Measurements from ENCODE around the gene ITPR1. TPM values are rescaled to one million over a fixed set of nuclear protein-coding genes. Genes with fewer than 3 reads are reported as not detected.
A peak's percentile ranks its signal among the peaks of the same experiment; 100 is the strongest.

Gene ITPR1
- polyA plus RNA-seq, 6 donors from 2014 or later, result 54.8 to 110 (median 87.3) TPM

DNA sequence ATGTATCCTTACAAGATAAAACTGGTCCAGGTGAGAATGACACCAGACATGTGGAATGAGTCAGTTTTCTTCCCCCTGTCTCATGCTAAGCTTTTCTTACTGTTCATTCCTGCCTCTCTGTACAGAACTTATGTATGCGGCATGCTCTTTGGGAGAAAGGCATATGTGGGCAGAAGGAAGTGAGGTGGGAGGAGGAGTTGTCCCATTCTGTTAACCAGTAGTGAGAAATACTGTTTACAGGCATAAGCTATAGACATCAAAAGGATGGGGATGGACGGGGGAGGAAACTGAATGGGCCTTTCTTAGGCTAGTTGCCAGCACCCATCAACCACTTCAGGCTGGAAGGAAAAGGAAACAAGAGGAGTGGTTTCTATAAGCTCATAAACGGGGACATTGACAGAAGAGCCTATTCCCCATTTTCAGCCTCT lies 342.5 kb downstream of the ITPR1 start:
- no peaks in the 10 kb centered on the region for H3K9me3 Mint-ChIP-seq
- no peak overlapping the region for H3K4me3 Mint-ChIP-seq
- H3K36me3 Mint-ChIP-seq, result peaks cover 21 to 30% of the 10 kb centered on the region in 2 donors
- peak overlapping the region in 4 of 6 donors; percentile 34 to 85 (median 74) for H3K27ac Mint-ChIP-seq
- peaks cover 21 to 39% (median 27%) of the 10 kb centered on the region in 3 donors for H3K4me1 Mint-ChIP-seq
- ATAC-seq (ENCODE audit: low read depth in 2 of 2) (no peak), DNase-seq (no peak)
- H3K27me3 Mint-ChIP-seq, result no peaks in the 10 kb centered on the region

DNA sequence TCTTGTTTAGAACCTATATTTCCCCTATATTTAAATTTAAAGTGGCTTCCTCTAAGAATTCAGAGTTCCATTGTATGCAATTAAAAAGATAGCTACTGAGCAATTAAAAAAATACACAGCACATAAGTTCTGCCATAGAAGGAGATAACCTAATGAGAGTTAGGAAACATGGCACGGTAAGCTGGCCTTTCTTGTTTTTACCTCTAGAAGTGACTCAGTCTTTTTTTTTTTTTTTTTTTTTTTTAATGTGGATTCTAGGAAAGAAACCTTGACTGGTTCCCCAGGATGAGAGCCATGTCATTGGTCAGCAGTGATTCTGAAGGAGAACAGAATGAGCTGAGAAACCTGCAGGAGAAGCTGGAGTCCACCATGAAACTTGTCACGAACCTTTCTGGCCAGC lies 343.4 kb downstream of the ITPR1 start:
- H3K36me3 Mint-ChIP-seq, result peaks cover 25 to 33% of the 10 kb centered on the region in 2 donors
- peaks cover 18 to 30% (median 19%) of the 10 kb centered on the region in 3 donors for H3K4me1 Mint-ChIP-seq
- H3K4me3 Mint-ChIP-seq, result no peak overlapping the region
- peak overlapping the region in 1 of 6 donors; percentile 62 for H3K27ac Mint-ChIP-seq
- no peak for ATAC-seq (ENCODE audit: low read depth in 2 of 2)
- H3K27me3 Mint-ChIP-seq, result no peaks in the 10 kb centered on the region
- DNase-seq, result no peak
- no peaks in the 10 kb centered on the region for H3K9me3 Mint-ChIP-seq

DNA sequence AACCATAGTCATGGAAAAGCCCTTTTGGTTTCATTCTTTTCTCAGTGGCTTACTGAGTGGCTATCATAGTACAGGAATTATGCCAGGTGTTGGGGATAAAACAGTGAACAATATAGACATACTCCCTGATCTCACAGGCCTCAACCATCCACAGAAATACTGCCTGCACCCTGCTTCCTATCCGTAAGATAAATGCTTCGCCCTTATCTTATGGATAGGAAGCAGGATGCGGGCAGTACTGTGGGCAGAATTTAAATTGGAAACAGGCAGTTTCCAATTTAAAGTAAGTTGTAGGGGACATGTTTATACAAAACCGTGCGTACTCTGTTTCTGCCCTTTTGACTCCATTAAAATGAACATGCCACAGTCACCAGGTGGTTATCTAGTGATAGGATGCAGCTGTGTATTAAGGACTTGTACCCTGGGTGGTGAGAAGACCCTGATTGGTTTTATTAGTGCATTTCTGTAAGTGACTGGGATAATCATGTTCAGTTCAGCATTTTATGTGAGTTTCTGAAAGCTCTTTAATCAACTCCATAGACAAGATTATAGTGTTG lies 344.3 kb downstream of the ITPR1 start:
- Mint-ChIP-seq H3K27ac (peak overlapping the region in 1 of 6 donors; percentile 62), H3K4me3 (no peak overlapping the region), H3K27me3 (no peaks in the 10 kb centered on the region), H3K9me3 (no peaks in the 10 kb centered on the region), H3K36me3 (peaks cover 29 to 33% of the 10 kb centered on the region in 2 donors), H3K4me1 (peaks cover 16 to 23% (median 18%) of the 10 kb centered on the region in 3 donors)
- ATAC-seq (ENCODE audit: low read depth in 2 of 2), result no peak
- DNase-seq, result no peak

DNA sequence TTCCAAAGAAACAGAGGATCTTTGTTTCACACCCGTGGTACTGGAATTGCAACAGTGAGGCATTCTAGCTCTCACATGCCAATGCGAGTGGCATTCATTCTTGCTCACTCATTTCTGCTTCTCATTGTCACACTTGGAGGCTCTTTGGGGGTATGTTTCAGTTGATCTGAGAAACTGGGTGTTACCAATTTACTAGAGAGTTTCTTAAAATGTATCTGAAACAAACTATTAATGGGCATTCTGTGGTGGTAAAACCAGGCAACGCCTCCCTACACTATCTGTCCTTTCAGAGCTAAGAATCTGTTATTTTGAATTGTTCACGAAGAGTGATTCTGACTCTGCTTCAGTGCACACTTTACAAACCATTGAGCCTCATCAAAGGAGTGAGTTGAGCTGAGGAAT lies 345.5 kb downstream of the ITPR1 start:
- ATAC-seq (ENCODE audit: low read depth in 2 of 2), result no peak
- peak overlapping the region in 1 of 6 donors; percentile 28 for H3K27ac Mint-ChIP-seq
- H3K4me3 Mint-ChIP-seq, result no peak overlapping the region
- H3K36me3 Mint-ChIP-seq, result peaks cover 29 to 44% of the 10 kb centered on the region in 2 donors
- H3K9me3 Mint-ChIP-seq, result no peaks in the 10 kb centered on the region
- no peak for DNase-seq
- H3K27me3 Mint-ChIP-seq, result no peaks in the 10 kb centered on the region
- peaks cover 12 to 20% (median 15%) of the 10 kb centered on the region in 3 donors for H3K4me1 Mint-ChIP-seq

DNA sequence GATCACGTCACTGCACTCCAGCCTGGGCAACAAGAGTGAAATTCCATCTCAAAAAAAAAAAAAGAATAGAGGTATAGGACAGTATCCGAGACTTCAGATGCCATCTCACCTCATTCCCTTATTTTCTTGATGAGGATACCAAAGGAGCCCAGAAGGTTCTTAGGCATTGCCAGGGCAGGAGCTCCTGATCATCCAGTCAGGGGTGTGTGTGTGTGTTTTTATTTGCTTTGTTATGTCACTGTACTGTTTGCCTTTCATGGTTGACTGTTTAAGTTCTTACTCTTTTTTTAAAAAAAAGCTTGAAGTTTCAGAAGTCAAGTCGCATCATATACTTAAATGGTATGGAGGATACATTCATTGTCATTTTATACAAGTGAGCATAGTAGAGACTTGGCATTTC lies 346.1 kb downstream of the ITPR1 start:
- Mint-ChIP-seq H3K4me1 (peaks cover 5 to 19% (median 11%) of the 10 kb centered on the region in 3 donors), H3K27me3 (no peaks in the 10 kb centered on the region), H3K4me3 (no peak overlapping the region), H3K27ac (peak overlapping the region in 1 of 6 donors; percentile 30), H3K9me3 (no peaks in the 10 kb centered on the region), H3K36me3 (peaks cover 29 to 47% of the 10 kb centered on the region in 2 donors)
- ATAC-seq (ENCODE audit: low read depth in 2 of 2) (no peak), DNase-seq (no peak)

DNA sequence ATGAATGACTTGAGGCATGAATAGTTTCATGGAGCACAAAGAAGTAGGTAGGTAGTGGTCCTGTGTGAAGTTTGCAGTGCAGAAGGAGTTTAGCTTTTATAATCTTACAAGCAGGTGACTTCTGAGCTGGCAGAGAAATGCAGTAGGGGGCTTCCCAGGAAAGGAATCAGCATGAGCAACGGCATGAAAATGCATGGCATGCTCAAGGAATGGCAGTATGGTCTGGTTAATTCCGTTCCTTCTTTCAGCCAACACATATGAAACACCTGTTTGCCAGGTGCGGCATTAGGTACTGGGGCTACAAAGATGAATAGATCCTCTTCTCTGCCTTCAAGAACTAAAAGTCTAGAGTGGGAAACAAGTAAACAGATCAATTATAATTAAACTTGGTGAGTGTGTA lies 348.1 kb downstream of the ITPR1 start:
- H3K27ac Mint-ChIP-seq, result peak overlapping the region in 3 of 6 donors; percentile 19 to 61 (median 43)
- H3K36me3 Mint-ChIP-seq, result peaks cover 23 to 54% of the 10 kb centered on the region in 2 donors
- no peaks in the 10 kb centered on the region for H3K9me3 Mint-ChIP-seq
- ATAC-seq (ENCODE audit: low read depth in 2 of 2), result no peak
- no peak for DNase-seq
- no peaks in the 10 kb centered on the region for H3K27me3 Mint-ChIP-seq
- H3K4me3 Mint-ChIP-seq, result no peak overlapping the region
- peaks cover 12 to 33% (median 25%) of the 10 kb centered on the region in 3 donors for H3K4me1 Mint-ChIP-seq

DNA sequence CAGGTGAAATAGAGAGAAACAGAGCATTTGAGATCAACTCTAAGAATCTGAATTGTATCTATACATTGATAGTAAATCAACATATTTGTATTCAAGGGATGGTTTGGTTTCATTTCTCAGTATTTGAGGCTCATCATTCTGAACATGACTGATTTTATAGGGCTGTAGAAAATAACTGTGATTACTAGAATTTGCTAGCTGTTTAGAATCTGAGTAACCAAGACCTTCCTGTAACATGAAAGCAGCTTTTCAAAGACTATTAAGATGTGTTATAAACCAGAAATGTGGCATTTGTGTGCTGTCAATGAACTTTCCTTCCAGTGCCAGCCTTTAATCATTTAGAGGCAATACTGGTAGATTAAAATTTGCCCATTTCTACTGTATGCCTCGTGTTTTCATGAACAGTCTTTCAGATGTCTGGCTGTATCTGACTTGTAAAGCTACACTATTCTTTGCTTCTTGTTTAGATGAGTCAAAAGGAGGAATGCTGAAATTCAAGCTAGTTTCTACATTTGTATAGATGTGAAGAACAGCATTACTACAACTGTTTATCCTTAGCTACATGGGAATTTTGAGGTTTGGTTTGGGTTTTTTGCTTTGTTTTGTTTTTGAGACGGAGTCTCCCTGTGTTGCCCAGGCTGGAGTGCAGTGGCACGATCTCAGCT lies 348.8 kb downstream of the ITPR1 start:
- DNase-seq (no peak), ATAC-seq (ENCODE audit: low read depth in 2 of 2) (no peak)
- H3K9me3 Mint-ChIP-seq, result no peaks in the 10 kb centered on the region
- H3K36me3 Mint-ChIP-seq, result peaks cover 17 to 51% of the 10 kb centered on the region in 2 donors
- no peaks in the 10 kb centered on the region for H3K27me3 Mint-ChIP-seq
- H3K27ac Mint-ChIP-seq, result peak overlapping the region in 4 of 6 donors; percentile 43 to 78 (median 63)
- H3K4me3 Mint-ChIP-seq, result no peak overlapping the region
- peaks cover 12 to 34% (median 24%) of the 10 kb centered on the region in 3 donors for H3K4me1 Mint-ChIP-seq

DNA sequence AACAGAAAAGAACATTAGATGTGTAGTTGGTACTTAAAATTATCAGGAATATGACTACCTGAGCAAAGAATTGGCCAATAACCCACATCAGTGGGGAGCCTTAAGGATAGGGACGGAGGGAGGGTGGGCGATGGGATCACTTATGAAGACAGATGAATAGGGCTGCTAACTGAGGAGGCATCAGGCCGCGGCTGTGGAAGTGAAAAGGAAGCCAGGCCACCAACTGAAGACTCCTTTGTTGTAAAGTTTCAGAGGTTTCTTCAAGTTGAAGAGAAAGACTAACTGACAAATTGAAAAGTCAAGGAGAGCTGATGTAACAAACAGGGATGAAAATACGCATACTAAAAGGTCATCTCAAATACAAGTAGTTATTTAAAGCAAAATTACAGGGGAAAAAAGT lies 350.5 kb downstream of the ITPR1 start:
- peaks cover 13 to 36% of the 10 kb centered on the region in 2 donors for H3K36me3 Mint-ChIP-seq
- H3K9me3 Mint-ChIP-seq, result no peaks in the 10 kb centered on the region
- H3K4me3 Mint-ChIP-seq, result no peak overlapping the region
- ATAC-seq (ENCODE audit: low read depth in 2 of 2) (no peak), DNase-seq (no peak)
- no peaks in the 10 kb centered on the region for H3K27me3 Mint-ChIP-seq
- peak overlapping the region in 2 of 6 donors; percentile 10 to 48 for H3K27ac Mint-ChIP-seq
- H3K4me1 Mint-ChIP-seq, result peaks cover 21 to 32% (median 26%) of the 10 kb centered on the region in 3 donors

DNA sequence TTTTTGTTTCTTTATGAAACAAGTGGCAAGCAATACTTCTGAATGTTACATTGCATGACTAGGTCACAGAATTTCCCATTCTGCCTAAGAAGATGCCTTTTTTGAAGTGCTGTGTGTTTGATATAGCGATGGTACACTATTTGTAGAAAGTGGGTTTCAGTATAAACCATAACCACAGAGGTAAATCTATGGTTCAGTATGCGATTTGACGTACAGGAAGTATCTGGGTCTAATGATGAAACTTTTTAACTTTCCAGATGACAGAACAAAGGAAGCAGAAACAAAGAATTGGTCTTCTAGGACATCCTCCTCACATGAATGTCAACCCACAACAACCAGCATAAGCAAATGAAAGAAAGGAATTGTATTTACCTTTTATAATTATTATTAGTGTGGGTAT lies 352.7 kb downstream of the ITPR1 start:
- Mint-ChIP-seq H3K27ac (peak overlapping the region in 5 of 6 donors; percentile 16 to 91 (median 57)), H3K36me3 (peaks cover 10 to 32% of the 10 kb centered on the region in 2 donors), H3K4me1 (peaks cover 32 to 36% (median 35%) of the 10 kb centered on the region in 3 donors), H3K27me3 (no peaks in the 10 kb centered on the region), H3K9me3 (no peaks in the 10 kb centered on the region), H3K4me3 (peak overlapping the region in 1 of 8 donors; percentile 1)
- ATAC-seq (ENCODE audit: low read depth in 2 of 2), result peak; percentile 92
- DNase-seq, result peak; percentile 55

DNA sequence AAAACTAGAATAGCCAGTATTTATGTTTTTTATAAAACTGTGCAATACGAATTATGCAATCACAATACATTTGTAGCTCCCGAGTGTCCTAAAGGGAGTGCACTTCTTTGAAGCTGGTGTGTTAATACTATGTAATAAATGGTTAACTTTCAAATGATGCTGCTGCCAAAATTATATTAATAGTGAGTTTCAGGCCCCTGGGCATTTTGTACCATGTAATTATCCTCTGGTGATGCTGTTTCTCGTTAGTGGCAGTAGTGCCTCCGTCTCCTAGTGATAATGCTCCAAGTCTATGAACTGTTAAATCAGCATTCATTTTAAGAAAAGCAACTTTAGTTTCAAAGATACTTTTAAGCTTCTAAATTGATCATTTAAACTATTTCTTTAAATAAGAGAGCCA lies 353.4 kb downstream of the ITPR1 start:
- Mint-ChIP-seq H3K4me3 (no peak overlapping the region), H3K9me3 (no peaks in the 10 kb centered on the region), H3K27me3 (no peaks in the 10 kb centered on the region), H3K27ac (no peak overlapping the region), H3K36me3 (peaks cover 4 to 27% of the 10 kb centered on the region in 2 donors), H3K4me1 (peaks cover 30 to 35% (median 33%) of the 10 kb centered on the region in 3 donors)
- DNase-seq (no peak), ATAC-seq (ENCODE audit: low read depth in 2 of 2) (no peak)

DNA sequence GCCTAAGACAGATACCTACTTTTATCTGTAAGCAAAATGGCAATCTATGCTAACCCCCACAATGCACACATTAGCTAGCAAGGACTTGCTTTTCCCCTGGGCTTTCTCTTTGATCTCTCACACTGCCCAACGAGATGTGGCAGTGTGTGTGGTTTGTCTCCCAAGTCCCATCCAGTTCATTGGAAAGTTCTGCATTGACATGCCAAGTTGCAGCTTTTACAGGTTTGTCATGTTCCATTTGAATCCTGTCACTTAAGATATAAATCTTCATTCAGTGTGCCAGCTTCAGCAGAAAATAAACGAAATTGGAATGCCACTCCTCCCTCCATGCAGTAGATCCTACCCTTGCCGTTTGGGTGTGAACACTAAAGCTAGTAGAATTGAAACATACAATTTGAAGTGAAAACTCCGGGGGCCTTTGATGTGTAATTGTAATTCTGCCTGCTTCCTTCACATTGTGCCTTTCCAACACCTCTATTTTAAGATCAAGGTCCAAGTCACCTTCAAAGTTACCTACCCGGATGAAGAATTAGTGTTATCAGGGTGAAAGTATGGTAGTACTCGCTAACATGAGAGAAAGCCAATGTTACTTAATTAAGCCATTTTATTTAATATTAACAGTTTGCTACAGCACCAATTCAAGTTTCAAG lies 355.2 kb downstream of the ITPR1 start:
- peak overlapping the region in 4 of 6 donors; percentile 53 to 79 (median 66) for H3K27ac Mint-ChIP-seq
- no peak overlapping the region for H3K4me3 Mint-ChIP-seq
- DNase-seq (no peak), ATAC-seq (ENCODE audit: low read depth in 2 of 2) (no peak)
- peaks cover 30 to 35% (median 33%) of the 10 kb centered on the region in 3 donors for H3K4me1 Mint-ChIP-seq
- H3K36me3 Mint-ChIP-seq, result peaks cover 0 to 20% of the 10 kb centered on the region in 2 donors
- H3K27me3 Mint-ChIP-seq, result no peaks in the 10 kb centered on the region
- no peaks in the 10 kb centered on the region for H3K9me3 Mint-ChIP-seq

DNA sequence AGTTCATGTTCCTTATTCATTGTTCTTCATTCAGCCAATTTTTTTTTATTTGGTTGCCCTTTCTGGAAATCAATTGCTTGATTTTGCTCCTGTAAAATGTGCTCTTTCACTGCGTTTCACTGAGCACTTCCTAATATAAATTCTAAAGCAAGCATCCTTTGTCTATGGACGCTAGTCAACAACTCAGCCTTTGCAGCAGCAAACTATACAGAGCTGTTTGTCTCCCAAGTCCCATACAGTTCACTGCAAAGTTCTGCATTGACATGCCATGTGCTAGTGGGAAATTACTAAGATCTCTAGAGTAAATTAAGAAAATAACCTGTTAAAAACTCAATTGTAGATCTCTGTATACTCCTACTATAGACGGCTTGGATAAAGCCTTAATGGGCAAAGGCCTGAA lies 356.0 kb downstream of the ITPR1 start:
- Mint-ChIP-seq H3K4me3 (no peak overlapping the region), H3K36me3 (peaks cover 0 to 13% of the 10 kb centered on the region in 2 donors), H3K9me3 (no peaks in the 10 kb centered on the region), H3K27ac (peak overlapping the region in 3 of 6 donors; percentile 39 to 88 (median 42)), H3K4me1 (peaks cover 27 to 35% (median 34%) of the 10 kb centered on the region in 3 donors), H3K27me3 (no peaks in the 10 kb centered on the region)
- DNase-seq (no peak), ATAC-seq (ENCODE audit: low read depth in 2 of 2) (no peak)

DNA sequence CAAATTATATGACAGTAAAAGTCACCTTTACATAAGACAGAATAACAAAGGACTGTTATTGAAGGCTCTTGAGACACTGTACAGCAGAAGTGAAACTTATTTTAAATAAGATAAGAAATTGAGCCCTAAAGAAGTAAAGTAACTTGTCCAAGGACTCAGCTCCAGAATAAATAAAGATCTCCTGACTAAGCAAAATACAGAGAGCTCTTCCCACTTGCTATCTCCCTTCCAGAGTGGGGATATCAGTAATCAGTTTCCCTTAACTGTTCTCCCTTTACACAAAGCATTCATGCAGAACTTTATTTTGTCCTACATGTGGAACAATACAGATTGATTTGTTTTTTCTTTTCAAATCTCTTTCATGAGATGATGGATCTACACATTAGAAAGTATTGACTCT lies 356.6 kb downstream of the ITPR1 start:
- Mint-ChIP-seq H3K4me3 (no peak overlapping the region), H3K9me3 (no peaks in the 10 kb centered on the region), H3K27ac (peak overlapping the region in 5 of 6 donors; percentile 33 to 87 (median 62)), H3K36me3 (peaks cover 0 to 11% of the 10 kb centered on the region in 2 donors), H3K4me1 (peaks cover 25 to 34% (median 33%) of the 10 kb centered on the region in 3 donors), H3K27me3 (no peaks in the 10 kb centered on the region)
- no peak for ATAC-seq (ENCODE audit: low read depth in 2 of 2)
- DNase-seq, result no peak

Data from naive B cell (primary cell).